Renal pelvis (tissue), 12 donors: Measurements from ENCODE around the gene SYCE3. TPM values are rescaled to one million over a fixed set of nuclear protein-coding genes. Genes with fewer than 3 reads are reported as not detected.
"Not testable (repeated sequence)": the region's sequence is repeated elsewhere in the genome, so short reads cannot be mapped to it uniquely, and the experiment has no call there.

Experiments
- DNase-seq: peaks from one replicate; pipeline ENCODE4 v3.0.0-alpha.2; 2013
- long read RNA-seq, 16 experiments: transcript quantifications; one replicate each; lab custom pipeline, GENCODE V29; 2026
- polyA plus RNA-seq, 3 donors: library from polyadenylated mRNA; unstranded; fragments of 120-200 nt; gene quantifications; one replicate each; pipeline ENCODE4 v1.2.1, GENCODE V29; 2013; ENCODE audit not compliant: insufficient read length in 3 of 3

SYCE3 gene
- under 1 TPM in 1 of 3 donors, not detected in 2; 0.58 TPM for polyA plus RNA-seq
- long read RNA-seq, donor 1, partial matches to known transcripts, result 0 of 1 reads
- long read RNA-seq, donor 1, other reads (novel, unspliced or antisense), result 0 of 1 reads
- long read RNA-seq, donor 2, partial matches to known transcripts, result 0 of 1 reads
- long read RNA-seq, donor 2, other reads (novel, unspliced or antisense), result 0 of 1 reads
- long read RNA-seq, donor 3, partial matches to known transcripts, result 0 of 1 reads
- long read RNA-seq, donor 3, other reads (novel, unspliced or antisense), result 0 of 1 reads
- long read RNA-seq, donor 4, partial matches to known transcripts, result 0 of 1 reads
- long read RNA-seq, donor 4, other reads (novel, unspliced or antisense), result 0 of 1 reads
- long read RNA-seq, donor 5, result 0 reads
- long read RNA-seq, donor 6, result 0 reads
- long read RNA-seq, donor 7, result 0 reads
- long read RNA-seq, donor 8, result 0 reads
- long read RNA-seq, donor 9, result 0 reads
- long read RNA-seq, donor 10, partial matches to known transcripts, result 0 of 1 reads
- long read RNA-seq, donor 10, other reads (novel, unspliced or antisense), result 0 of 1 reads
- long read RNA-seq, donor 11, result 0 reads
- long read RNA-seq, donor 12, partial matches to known transcripts, result 0 of 3 reads
- long read RNA-seq, donor 12, other reads (novel, unspliced or antisense), result 0 of 3 reads
- long read RNA-seq, donor 13, result 0 reads
- long read RNA-seq, donor 14, partial matches to known transcripts, result 0 of 1 reads
- long read RNA-seq, donor 14, other reads (novel, unspliced or antisense), result 0 of 1 reads
- long read RNA-seq, donor 15, partial matches to known transcripts, result 0 of 1 reads
- long read RNA-seq, donor 15, other reads (novel, unspliced or antisense), result 0 of 1 reads
- long read RNA-seq, donor 16, result 0 reads

DNA sequence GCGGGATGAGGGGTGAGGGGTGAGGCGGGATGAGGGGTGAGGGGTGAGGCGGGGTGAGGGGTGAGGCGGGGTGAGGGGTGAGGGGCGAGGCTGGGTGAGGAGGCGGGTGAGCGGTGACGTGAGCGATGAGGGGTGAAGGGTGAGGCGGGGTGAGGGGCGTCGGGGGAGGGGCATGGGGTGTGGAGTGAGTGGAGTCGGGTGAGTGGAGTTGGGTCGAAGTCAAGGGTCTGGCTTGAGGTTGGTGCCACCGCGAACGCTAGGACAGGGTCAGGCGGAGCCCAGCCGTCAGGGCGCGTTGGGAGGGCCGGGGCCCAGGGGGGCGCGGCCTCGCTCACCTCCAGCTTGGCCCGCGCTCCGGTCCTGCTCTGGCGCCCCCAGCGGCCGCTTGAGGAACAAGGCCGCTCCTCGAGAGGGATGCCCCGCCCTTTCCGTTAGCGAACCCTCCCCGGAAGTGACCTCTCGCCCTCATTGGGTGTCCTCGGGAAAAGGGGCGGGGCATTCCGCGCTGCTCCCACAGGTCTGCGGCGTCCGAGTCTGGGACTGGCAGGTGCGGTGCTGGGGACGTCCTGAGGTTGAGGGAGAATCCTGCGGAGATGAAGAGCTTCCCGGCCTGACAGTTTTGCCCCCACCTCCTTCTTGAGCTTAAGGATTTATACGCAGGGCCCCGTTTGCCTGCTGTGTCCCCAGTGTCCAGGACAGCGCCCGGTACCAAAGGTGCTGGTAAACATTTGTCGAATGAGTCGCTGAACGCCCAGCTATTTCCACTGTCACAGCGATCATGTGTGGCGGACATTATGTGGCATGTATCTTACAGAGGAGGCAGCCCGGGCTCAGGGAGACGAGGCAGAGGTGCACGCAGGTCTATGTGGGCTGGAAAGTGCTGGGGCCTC, at the start of gene SYCE3:
Gene SYCE3, minus strand, starts transcription at position 397 of the 890 bp plus-strand sequence. CDS start 6,514 bp downstream, outside the sequence.
- DNase-seq, result peak; percentile 93

DNA sequence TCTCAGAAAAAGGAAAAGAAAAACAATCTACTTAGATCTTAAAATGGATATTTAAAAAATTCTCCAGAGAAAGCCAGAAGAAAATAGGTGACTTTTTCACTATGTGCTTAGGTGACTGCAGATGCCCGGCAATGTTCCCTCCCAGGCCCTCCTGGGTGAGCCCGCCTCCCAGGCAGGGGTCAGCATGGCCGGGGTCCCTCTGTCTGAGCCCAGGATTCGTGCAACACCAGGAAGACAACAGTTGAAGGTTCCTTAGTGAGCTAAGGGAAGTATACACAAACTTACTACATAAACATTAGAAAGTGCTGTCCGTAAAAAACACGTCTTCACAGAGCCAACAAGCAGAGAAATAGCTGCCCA, 49.4 kb upstream of the SYCE3 start:
- no peak for DNase-seq

DNA sequence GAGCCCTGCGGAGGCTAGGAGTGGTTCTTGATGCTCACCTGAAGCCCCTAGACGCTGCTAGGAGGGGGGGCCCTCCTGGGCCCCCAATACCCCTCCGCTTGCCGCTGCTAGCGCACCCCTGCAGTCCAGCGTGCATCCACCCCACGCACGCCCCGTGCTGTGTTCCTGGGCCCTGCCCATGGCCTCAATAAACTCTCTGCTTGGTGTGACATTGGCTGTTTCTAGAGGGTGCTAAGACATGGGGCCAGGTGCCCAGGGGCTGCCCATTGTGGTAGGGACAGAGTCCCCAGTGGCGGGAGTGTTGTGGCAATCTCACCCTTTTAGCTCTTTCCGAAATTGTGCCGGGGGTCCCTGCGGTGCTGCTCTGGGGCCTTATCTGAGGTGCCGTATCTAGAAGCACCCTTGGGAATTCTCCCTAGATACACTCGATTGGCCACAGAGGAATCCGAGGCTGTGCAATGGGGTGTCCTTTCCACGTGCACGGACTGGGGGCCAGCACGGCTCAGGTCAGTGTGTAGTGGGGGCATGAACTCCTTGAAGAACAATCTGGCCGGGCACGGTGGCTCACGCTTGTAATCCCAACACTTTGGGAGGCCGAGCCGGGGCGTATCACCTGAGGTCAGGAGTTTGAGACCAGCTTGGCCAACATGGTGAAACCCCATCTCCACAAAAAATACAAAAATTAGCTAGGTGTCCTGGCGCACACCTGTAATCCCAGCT, 48.8 kb upstream of the SYCE3 start:
- DNase-seq, result no peak

- DNase-seq, result no peak
These were observed 47.9 kb upstream of the SYCE3 start for GRCh38 chr22:50610581-50610980.

DNA sequence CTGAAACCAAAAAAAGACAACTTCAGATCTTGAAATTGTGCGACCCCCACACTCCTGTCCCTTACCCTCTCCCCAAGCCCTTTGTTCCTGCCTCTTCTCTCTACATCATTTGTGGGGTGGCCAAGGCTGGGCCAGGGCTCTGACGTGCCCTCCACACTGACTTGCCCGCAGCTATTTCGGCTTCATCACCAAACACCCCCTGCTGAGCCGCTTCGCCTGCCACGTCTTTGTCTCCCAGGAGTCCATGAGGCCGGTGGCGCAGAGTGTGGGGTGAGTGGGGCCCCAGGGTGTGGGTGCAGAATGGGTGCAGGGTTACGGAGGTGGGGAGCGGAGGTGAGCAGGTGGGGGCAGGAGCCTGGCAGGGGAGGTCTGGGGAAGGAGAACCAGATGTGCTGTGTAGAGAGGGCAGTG, 47.3 kb upstream of the SYCE3 start:
- no peak for DNase-seq

- no peak for DNase-seq
These were observed 46.9 kb upstream of the SYCE3 start for GRCh38 chr22:50609599-50609998.

DNA sequence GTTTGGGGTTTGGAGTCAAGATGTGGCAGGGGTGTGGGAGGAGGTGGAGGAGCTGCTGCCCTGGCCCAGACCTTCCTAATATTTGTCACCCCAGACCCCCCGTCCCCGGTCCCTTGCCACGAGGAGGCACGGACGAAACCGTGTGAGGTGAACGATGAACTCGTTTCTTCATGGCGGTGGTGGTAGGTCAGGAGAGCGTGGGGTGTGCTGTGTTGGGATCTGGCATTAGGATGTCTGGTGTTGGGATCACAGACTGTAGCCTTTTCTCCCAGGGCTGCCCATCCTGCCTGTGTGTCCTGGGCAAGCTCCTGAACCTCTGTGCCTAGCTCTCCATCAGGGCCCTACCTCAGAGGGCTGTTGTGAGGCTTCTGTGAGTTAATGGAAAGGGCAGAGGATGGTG, 46.3 kb upstream of the SYCE3 start:
- no peak for DNase-seq

DNA sequence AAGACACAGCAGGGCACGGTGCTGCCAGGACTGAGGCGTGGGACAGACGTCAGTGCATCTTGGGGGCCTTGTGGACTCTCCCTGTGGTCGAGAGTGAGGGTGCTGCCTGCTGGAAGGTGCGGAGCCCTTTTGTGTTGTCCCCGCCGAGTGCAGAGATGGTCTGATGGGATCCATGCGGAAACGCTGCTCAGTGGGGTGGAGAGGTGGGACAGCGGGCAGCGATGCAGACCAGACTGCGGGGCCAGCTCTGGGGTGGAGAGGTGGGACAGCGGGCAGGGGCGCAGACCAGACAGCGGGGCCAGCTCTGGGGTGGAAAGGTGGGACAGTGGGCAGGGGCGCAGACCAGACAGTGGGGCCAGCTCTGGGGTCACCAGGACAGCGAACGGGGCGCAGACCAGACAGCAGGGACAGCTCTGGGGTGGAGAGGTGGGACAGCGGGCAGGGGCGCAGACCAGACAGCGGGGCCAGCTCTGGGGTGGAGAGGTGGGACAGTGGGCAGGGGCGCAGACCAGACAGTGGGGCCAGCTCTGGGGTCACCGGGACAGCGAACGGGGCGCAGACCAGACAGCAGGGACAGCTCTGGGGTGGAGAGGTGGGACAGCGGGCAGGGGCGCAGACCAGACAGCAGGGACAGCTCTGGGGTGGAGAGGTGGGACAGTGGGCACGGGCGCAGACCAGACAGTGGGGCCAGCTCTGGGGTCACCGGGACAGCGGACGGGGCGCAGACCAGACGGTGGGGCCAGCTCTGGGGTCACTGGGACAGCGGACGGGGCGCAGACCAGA, 45.5 kb upstream of the SYCE3 start:
- not testable (repeated sequence) for DNase-seq

DNA sequence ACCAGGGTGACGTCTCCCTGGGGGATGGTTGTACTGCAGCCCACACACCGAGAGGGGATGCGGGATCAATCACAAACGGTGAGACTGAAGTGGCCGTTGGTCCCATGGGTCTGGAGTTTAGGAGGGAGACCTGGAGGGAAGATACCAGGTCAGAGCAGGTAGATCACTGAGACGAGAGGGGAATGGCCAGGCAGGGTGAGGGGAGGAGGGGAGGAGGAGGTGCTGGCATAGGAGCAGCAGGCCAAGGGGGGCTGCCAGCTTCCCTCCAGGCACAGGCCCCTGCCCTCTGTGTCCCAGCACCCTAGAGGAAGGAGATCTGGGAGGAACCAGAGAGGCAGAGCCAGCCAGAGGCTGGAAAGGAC, 44.9 kb upstream of the SYCE3 start:
- no peak for DNase-seq

DNA sequence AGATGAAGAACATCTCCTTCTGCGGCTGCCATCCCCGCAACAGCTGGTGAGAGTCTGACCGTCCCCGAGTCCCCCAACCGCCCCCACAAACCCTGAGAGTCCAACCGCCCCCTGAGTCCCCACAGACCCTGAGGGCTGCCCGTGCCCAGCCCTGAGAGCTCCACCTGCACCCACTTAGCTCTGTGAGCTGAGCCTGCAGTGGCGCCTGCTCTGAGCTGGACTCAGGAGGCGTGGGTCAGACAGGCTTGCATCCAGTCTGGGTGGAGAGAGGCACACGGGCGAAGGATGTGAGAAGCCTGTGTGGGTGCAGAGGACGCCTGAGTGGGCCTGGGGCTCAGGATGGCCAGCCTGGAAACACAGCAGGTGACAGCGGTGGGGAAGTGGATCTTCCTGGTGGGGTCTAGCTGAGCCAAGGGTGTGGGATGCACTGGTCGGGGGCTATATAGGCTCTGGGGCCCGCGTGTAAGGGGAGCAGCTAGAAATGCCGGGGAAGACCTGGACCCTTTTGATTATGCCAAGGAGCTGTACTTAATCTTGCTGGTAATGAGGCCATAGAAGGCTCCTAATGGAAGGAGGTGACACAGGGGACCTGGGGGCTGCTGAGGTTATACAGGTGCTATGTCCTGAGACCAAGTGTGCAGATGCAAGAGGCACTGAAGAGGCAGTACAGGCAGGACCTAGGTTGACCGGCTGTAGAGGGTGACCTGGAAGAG, 44.4 kb upstream of the SYCE3 start:
- DNase-seq, result no peak

GRCh38 chr22:50606165-50606945, 43.6 kb upstream of the SYCE3 start:
- no peak for DNase-seq

- DNase-seq, result no peak
These were observed 42.9 kb upstream of the SYCE3 start for GRCh38 chr22:50605613-50606074.

DNA sequence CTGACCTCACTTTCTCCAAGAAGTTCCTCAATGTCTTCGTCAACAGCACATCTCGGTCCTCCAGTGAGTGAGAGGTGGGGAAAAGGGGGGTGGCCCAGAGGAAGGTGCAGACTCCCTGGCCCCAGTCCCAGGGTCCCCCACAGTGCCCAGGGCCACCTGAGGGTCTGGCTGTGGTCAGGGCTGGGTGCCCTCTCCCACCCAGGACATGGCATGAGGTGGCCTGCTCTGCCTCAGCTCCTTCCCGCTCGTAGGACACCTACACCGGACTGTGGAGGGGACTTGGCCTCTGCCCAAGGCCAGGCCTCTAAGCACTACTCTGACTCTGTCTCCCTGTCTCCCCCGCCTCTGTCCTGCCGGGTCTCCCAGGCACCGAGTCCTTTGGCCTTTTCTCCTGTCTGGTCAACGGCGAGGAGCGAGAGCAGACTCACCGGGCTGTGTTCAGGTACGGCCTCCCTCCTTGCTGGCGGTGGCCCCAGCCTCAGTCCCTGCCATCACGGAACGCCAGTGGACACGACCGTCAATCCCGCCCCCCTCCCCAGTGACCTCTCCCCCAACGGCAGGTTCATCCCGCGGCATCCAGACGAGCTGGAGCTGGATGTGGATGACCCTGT, 42.4 kb upstream of the SYCE3 start:
- no peak for DNase-seq

DNA sequence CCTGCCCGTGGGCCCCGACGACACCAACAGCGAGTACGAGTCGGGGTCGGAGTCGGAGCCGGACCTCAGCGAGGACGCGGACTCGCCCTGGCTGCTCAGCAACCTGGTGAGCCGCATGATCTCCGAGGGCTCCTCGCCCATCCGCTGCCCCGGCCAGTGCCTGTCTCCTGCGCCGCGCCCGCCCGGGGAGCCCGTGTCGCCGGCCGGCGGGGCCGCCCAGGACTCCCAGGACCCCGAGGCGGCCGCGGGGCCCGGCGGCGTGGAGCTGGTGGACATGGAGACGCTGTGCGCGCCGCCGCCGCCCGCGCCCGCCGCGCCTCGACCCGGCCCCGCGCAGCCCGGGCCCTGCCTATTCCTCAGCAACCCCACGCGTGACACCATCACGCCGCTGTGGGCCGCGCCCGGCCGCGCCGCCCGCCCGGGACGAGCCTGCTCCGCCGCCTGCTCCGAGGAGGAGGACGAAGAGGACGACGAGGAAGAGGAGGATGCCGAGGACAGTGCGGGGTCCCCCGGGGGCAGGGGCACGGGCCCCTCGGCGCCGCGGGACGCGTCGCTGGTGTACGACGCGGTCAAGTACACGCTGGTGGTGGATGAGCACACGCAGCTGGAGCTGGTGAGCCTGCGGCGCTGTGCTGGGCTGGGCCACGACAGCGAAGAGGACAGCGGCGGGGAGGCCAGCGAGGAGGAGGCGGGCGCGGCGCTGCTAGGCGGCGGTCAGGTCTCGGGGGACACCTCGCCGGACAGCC, 41.7 kb upstream of the SYCE3 start:
- DNase-seq, result no peak

DNA sequence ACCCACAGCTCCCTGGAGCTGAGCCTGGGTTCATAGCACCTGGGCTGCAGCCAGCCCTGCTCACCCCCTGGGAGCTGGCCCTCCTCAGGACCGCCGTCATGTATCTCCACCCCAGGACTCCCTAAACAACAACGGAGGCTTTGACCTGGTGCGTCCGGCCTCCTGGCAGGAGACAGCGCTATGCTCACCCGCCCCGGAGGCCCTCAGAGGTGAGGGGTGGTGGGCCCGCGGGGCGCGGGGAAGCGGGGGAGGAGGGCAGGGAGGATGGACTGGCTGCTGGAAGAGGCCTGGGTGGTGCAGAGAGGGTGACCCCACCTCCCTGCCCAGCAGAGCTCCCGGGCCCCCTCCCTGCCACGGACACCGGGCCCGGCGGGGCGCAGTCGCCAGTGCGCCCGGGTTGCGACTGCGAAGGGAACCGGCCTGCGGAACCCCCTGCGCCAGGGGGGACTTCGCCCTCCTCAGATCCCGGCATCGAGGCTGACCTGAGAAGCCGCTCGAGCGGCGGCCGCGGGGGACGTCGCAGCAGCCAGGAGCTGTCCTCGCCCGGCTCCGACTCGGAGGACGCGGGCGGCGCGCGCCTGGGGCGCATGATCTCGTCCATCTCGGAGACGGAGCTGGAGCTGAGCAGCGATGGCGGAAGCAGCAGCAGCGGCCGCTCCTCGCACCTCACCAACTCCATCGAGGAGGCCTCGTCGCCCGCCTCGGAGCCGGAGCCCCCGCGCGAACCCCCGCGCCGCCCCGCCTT, 41.0 kb upstream of the SYCE3 start:
- DNase-seq, result no peak

DNA sequence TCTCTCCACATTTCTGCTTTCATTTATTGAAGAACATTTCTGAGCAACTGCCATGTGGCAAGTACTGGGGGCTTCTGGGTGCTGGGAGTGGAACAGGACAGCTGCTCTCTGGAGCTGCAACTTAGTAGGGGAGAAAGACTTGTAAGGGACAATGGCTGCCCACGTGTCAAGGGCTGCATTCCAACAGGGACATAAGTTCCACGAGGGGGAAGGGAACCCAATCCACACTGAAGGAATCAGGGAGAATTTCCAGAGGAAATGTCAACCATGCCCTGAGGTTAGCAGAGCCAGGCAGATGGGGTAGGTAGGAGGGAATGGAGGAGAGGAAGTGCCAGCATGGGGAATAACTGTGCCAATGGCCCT, 39.6 kb upstream of the SYCE3 start:
- DNase-seq, result no peak
